HG02610 (cell line): ENCODE data around the gene GGT6.
"Not testable (repeated sequence)": the region's sequence is repeated elsewhere in the genome, so short reads cannot be mapped to it uniquely, and the experiment has no call there.

Source experiments
- ATAC-seq: cut with Tn5 transposase; IDR thresholded peaks from one replicate; pipeline ENCODE4 v1.9.1; 2021; ENCODE audit warnings: mild to moderate bottlenecking, moderate library complexity; ENCODE audit not compliant: unreplicated experiment

The GGT6 gene, protein sequence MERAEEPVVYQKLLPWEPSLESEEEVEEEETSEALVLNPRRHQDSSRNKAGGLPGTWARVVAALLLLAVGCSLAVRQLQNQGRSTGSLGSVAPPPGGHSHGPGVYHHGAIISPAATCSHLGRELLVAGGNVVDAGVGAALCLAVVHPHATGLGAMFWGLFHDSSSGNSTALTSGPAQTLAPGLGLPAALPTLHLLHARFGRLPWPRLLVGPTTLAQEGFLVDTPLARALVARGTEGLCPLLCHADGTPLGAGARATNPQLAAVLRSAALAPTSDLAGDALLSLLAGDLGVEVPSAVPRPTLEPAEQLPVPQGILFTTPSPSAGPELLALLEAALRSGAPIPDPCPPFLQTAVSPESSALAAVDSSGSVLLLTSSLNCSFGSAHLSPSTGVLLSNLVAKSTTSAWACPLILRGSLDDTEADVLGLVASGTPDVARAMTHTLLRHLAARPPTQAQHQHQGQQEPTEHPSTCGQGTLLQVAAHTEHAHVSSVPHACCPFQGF

DNA sequence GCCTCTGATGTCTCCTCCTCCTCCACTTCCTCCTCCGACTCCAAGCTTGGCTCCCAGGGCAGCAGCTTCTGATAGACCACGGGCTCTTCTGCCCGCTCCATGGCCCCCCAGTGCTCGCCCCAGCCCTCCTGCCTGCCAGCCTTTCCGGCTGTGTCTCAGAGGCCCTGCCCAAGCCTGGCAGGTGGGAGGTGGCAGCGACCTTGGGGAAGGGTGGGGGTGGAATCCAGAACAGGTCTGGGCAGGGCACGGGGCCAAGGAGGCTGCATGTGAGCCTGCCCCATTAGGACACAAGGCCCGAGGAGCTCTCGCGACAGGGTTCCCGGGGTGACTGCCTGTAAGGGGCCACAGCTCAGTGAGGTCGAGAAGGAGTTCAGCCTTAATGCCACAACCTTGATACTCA lies at the start of gene GGT6:
GGT6 (minus strand) TSS at position 157 of the 400 bp plus-strand sequence; CDS start at position 101, 56 bp downstream.
- ATAC-seq = no peak

- ATAC-seq = no peak
Observed at GRCh38 chr17:4610162-4610561, 49.8 kb upstream of the GGT6 start.

- no peak for ATAC-seq
Observed at GRCh38 chr17:4609761-4610160, 49.4 kb upstream of the GGT6 start.

- no peak for ATAC-seq
Observed at GRCh38 chr17:4607773-4608187, 47.4 kb upstream of the GGT6 start.

GRCh38 chr17:4607261-4607741 lies 46.9 kb upstream of the GGT6 start:
- ATAC-seq = no peak

- no peak for ATAC-seq
Observed at GRCh38 chr17:4605826-4606225, 45.4 kb upstream of the GGT6 start.

GRCh38 chr17:4604736-4605135 lies 44.4 kb upstream of the GGT6 start:
- not testable (repeated sequence) for ATAC-seq

GRCh38 chr17:4604111-4604644 lies 43.8 kb upstream of the GGT6 start:
- ATAC-seq = no peak

GRCh38 chr17:4602041-4602440 lies 41.7 kb upstream of the GGT6 start:
- no peak for ATAC-seq

- no peak for ATAC-seq
Observed at GRCh38 chr17:4601326-4601725, 40.9 kb upstream of the GGT6 start.

DNA sequence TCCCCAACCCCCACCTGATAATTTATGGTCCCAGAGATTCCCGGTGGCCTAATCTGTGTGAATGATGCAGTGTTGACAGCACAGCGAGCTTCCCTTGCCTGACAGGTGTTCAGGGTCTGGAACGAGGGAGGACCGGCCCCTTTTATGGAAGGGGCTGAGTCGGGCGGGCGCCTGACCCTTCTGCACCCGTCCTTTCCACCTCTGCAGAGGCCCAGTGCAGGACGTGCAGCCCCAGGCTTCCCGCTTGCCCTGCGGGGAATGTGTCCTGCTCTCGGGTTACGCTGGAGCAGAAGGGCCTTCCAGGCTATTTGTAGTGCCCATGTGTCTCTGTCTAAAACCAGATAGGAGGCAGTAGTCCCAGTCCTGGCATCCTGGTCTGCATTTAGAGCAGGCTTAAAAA lies 40.2 kb upstream of the GGT6 start:
- no peak for ATAC-seq

- no peak for ATAC-seq
Observed at GRCh38 chr17:4599505-4600281, 39.3 kb upstream of the GGT6 start.

DNA sequence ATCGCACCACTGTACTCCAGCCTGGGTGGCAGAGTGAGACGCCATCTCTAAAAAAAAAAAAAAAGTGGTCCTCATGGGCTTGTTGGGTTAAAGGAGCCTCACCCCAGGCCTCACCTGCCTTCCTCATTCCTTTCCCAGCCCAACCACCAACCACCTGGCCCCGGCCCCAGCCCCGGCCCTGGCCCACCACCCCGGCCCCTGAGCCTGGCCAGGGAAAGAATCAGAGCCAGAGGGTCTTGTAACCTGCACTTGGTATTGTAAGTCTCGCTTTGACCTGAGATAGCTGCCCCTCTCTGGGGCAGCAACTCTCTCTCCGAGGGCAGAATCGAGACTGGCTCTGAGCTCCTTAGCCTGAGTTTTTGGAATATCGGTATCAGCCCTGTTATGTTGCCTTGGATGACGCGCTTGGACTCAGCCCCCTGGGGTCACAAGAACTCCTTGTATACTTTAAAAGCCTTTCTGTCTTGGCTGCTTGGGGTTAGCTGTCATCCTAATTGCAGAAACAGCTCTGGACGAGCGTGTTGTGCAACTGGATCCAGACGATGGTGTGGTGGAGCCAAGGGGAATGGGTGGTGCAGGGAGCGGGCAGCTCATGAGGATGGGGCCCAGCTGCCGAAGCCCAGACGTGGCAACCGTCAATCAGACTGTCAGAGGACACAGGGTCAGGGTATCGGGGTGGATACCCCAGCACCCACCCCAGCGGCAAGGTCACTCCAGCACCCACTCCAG lies 38.6 kb upstream of the GGT6 start:
- ATAC-seq = no peak

- ATAC-seq = no peak
Observed at GRCh38 chr17:4597975-4598374, 37.6 kb upstream of the GGT6 start.

DNA sequence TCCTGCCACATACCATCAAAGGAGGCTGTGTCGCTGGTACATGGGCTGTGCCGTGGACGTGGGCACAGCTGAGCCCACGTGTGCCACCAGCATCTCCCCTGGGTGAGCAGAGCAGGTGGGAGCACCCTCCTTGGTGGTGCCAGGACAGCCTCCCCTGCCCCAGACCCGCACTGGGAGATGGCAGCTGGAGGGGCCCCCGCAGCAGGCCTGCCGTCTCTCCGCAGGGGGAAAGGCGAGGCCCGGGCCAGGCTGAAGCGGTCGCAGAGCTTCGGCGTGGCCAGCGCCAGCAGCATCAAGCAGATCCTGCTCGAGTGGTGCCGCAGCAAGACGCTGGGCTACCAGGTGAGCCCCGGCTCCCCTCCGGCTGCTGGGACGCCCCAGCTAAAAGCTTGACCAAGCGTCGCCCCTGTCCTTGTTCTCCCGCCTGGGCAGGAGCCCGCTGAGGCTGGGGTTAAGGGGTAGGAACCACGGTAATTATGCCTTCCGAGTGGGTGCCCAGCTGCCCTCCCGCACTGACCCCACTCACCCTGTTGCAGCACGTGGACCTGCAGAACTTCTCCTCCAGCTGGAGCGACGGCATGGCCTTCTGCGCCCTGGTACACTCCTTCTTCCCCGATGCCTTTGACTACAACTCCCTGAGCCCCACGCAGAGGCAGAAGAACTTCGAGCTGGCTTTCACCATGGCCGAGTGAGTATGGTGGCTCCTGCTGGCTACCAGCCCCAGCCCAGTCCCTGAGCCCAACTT lies 36.4 kb upstream of the GGT6 start:
- no peak for ATAC-seq

DNA sequence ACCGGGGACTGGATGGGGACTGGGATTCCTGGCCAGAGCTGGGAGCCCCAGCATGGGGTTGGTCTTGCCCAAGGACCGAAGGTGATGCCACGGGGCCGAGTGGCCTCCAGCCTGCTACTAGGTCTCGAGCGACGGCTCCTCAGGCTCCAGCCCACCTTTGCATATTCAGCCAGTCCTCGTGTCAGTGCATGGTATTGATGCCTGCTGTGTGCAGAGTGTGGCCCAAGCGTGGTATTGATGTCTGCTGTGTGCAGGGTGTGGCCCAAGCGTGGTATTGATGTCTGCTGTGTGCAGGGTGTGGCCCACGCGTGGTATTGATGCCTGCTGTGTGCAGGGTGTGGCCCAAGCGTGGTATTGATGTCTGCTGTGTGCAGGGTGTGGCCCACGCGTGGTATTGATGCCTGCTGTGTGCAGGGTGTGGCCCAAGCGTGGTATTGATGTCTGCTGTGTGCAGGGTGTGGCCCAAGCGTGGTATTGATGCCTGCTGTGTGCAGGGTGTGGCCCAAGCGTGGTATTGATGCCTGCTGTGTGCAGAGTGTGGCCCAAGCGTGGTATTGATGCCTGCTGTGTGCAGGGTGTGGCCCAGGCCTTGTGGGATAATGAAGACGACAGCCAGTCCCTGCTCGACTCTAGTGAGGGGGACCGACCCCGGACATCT lies 35.4 kb upstream of the GGT6 start:
- ATAC-seq = not testable (repeated sequence)

- ATAC-seq = no peak
Observed at GRCh38 chr17:4594931-4595684, 34.7 kb upstream of the GGT6 start.

DNA sequence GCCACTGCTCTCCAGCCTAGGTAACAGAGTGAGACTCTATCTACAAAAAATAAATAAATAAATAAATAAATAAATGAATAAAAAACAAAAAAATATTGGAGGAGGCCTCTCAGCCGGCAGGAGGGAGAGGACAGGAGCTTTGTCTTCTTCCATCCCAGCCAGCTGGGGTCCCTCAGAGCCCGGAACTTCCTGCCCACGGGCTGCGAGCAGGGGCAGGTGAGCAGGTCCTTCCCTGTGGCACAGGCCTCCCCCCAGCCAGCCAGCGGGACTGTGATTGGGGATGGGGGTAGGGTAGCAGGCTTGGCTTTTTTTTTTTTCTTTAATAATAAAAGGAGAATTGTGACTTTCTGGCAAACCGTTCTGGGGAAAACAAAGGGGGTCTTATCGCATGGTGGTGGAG lies 34.0 kb upstream of the GGT6 start:
- no peak for ATAC-seq

- ATAC-seq = no peak
Observed at GRCh38 chr17:4593021-4593421, 32.6 kb upstream of the GGT6 start.
